ENCODE data around the gene CFAP299.

Gene CFAP299

DNA sequence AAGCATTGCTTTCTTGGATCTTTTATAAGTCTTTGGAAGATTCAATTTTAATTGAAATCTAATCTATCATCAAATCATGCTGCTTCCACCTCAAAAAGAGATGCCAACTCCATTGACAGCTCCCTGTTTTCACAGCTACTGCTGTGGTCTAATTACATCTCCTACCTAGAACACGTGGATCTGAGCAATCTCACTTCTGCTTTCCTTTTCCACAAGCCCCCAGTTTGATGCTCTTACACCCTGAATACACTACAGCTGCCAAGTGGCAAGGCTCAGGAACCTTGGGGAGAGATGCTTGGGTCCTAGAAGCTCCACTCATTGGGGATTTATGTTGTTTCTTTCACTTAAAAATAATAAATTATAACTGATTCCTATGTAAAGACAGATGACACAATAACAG is 172.0 kb downstream of the CFAP299 start:
- DNase-seq (ENCODE audit: low read depth, low spot score): no peak

DNA sequence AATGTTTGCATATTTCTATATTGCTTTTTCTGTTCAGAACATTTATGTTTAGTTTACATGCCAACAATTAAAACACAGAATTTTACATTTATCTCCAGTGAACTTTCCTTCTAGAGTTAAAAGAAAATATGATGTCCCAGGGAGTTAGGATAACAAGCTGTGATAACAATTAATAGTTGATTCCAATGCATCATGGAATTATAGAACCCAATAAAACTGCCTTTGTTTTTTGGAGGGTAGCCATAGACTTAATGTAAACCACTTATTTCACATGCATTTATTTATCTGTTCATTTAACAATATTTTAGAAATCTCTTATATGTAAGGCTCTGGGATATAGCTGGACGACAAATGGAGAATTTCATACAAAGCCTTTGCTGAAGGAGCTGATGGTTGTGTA is 180.0 kb downstream of the CFAP299 start:
- DNase-seq (ENCODE audit: low read depth, low spot score): no peak

DNA sequence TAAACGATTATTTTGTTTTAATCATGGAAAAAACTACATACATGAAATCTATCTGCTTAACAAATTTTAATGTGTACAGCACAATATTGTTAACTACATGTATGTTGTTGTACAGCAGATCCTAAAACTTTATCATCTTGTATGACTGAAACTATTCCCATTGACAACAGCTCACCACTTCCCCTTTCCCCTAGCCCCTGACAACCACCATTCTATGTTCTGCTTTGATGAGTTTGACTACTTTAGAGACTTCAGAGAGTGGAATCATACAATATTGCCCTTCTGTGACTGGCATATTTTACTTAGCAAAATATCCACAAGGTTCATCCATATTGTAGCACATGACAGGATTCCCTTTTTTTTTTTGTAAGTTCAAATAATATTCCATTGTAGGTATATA is 185.9 kb downstream of the CFAP299 start:
- no peak for DNase-seq (ENCODE audit: low read depth, low spot score)

DNA sequence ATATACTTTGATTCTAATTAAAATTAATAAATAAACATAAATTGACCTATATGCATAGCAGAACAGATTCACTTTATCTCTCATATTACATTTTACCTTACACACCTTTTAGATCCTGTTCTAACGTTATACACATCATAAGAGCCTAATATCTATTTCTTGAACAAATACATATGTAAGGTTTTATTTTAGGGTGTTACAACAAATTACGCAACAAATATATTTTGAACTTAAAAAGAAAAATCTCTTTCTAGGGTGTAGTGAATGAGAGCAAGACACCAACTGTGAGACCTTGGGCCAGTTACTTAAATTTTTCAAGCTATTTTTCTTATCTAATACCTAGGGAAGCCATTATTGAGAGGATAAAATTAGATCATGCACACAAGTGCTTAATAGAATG is 191.2 kb downstream of the CFAP299 start:
- DNase-seq (ENCODE audit: low read depth, low spot score): no peak

DNA sequence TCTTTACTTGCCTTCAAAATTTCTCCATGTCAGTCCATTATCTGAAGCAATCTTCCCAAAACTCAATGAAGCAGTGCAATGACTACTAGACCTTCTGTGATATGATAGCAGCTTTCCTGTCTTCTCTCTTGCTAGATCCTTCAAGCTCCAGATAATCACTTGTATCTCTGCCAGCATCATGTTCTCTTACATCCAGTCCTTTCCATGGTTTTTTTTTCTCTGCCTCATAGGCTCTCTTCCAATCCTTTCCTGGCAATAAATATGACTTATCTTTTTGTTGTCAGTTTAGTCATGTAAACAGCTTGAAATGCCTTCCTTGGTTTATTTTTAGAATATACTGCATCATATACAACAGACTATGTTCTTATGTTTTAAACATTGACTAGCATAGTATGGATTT is 193.5 kb downstream of the CFAP299 start:
- DNase-seq (ENCODE audit: low read depth, low spot score): no peak

DNA sequence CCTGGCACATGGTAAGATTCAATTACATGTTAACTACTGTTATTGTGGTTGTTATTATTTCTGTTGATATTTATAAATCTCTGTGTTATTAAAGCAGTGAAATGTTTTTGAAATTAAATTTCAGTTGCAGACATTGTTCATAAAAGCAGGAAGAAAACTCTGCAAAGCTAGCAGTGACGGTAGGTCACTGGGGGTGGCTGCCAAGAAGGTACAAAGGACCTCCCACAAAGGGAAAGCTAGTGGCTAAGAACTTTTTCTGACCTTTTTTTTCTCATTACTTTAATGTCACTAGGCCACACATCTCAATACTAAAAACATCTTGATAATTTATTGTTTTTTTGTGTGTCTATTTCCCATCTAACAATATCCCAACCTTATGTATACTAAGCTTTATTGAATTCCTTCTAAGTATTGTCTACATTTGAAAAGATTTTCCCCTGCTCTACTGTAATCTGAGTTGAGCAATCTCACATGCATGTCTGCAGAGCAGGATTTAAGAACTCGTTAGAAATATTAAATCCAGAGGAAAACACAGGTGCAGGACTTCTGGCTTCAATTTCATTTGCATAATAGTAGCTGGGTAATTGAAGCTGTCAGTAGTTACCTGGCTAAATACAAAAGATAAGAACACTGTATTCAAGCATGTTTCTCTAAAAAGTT is 197.3 kb downstream of the CFAP299 start:
- DNase-seq (ENCODE audit: low read depth, low spot score): no peak

DNA sequence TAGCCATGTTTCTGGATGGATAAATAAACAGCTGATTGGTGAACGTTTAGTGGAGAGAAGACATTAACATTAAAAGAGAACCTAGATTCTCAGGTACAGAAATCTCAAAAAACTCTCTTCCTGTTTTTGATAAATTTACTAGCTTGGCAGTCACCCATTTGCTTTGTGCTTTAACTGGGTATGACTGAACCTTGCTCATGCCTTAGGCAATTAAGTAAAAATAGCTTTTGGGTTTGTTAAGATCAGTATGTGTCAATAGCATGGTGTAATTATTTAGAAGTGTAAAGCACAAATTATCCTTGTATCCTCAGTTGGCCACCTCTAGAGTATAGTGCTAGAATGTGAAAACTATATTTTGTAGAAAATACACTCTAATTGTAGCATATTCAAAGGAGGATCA is 200.0 kb downstream of the CFAP299 start:
- DNase-seq (ENCODE audit: low read depth, low spot score): no peak

DNA sequence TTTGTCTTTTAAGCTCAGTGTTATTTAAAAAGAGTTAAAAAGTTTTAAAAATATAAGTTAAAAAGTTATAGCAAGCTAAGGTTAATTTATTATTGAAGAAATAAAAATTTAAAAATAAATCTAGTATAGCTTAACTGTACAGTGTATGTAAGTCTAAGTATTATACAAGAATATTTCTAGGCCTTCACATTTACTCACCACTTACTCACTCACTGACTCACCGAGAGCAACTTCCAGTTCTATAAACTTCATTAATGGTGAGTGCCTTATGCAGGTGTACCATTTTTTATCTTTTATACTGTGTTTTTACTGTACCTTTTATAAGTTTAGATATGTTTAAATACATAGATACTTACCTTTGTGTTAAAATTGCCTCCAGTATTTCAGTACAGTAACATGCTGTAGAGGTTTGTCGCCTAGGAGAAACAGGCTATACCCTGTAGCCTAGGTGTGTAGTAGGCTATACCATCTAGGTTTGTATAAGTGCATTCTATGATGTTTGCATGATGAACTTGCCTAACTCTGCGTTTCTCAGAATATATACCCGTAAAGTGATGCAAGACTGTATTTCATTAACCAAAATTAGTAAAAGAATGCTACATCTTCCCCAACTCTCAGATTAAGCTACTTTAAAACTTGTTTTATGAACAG is 202.9 kb downstream of the CFAP299 start:
- no peak for DNase-seq (ENCODE audit: low read depth, low spot score)

DNA sequence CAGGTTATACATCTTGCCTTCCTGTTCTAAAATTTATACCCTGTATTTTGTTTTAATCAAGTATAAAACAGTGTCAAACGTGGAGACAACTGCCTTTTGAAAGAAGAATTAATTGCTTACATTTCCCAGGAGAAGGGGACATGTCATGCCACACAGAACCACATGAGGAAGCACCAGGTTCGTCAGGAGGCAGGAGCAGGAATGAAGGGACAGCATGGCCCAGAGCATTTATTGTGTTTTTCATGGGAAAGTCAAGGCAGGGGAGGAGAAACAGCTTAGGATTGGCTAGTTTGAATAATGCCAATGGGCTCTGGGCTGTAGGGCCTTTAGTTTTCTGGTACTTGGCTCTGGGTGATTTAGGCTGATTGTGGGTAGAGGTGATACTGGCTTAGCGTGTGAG is 203.7 kb downstream of the CFAP299 start:
- no peak for DNase-seq (ENCODE audit: low read depth, low spot score)

DNA sequence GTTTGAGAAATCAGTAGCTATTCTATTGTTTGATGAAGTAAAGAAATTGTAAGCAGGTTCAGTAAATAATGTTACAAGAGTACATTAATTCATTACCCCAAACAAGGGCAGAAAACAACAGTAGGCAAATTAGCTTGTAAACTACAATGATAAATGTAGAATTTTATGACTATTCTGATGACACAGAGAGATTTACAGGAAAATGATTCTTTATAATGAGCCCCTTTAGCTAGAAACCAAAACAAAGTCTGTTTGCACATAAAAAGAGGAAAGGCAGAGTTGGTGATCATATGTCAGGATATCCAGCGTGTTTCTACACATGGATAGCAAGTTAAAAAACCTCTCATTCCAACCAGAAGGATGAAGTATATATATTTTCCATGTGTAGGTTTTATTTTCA is 204.8 kb downstream of the CFAP299 start:
- no peak for DNase-seq (ENCODE audit: low read depth, low spot score)

DNA sequence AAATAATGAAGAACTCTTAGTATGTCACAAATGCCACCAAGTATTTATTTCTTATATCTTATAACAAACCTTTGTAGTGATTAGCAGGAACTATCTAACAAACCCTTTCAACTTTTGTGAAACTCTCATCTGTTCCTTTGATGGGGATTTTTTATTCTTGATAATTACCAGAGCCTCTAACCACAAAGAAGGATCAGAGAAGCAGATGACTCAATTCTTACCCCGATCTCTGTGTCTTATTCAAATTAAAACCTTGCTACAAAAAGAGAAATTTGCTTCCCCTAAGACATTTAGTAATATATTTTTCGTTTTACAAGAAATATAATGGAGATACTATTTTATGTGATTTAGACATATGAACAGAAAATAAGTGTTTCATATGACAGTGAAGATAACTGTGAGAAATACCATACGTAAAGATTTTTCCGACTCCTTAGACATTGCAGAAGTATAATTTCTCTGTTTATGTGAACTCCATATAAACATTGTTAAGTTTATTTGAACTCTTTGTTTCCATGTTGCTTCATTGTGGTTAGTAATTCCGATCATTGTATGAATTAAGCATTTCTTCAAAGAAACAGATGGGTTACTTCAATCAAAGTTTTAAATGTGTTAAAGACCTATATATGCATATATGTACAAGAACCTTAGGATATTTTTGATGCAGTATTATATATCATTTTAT is 205.4 kb downstream of the CFAP299 start:
- no peak for DNase-seq (ENCODE audit: low read depth, low spot score)

DNA sequence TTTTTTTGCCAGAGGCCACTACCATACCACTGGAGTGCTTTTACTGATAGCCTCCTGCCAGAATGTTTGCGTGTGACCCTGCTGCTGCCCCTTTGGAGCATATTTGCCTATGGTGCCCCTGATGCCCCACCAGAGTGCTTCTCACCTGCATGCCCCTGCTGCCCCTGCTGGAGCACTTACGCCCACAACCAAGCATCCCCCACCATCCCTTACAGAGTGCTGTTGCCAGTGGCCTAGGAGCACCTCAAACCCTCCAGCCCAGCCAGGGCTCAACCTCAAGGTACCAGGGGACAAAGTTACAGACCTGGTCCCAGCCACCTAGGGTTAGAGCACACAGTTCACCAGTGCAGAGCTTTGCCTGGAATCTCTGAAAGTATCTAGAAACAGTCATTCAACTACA is 207.2 kb downstream of the CFAP299 start:
- DNase-seq (ENCODE audit: low read depth, low spot score): no peak

DNA sequence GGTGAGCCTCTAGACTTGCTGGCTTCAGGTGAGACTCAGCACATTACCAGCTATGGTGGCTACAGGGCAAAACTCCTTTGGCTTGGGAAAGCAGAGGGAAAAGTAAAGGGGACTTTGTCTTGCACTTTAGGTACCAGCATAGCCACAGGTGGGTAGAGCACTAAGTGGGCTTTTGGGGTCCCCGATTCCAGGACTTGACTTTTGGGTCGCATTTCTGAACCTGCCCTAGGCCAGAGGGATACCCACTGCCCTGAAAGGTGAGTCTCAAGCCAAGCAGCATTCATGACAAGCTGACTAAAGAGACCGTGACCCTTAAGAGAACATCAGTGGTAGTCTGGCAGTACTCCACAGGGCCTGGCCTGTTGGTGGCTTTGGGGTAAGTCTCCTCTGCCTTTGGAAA is 224.8 kb downstream of the CFAP299 start:
- no peak for DNase-seq (ENCODE audit: low read depth, low spot score)

DNA sequence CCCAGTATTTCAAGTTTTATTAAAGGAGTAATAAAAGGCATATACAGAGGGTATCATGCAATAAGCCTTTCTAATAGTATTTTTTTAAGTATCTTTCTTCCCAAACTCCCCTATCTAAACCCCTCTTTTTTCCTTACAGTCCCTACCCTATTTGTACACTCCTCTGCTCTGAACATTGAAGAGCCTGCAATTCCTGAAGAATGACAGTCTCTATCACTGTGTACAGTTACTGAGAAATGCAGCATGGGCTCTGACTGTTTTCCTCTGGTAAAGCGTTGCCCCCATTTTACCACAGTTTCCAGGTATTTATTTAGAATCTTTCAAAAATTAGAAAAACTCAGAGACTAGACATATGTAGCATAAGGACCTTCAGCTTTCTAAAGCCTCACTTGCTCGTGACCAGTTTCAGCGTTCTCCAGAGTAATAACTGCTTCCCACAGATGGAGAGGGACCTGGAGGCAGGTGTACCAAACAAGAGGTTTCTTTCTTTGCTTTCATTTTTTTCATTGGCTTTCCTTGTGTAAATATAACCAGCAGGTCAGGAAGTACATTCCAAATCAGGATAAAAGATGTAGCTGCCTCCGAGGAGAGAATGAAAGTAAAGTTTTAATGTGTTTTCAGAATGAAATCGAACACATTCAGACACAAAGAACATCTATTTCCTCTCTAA is 230.8 kb downstream of the CFAP299 start:
- no peak for DNase-seq (ENCODE audit: low read depth, low spot score)

DNA sequence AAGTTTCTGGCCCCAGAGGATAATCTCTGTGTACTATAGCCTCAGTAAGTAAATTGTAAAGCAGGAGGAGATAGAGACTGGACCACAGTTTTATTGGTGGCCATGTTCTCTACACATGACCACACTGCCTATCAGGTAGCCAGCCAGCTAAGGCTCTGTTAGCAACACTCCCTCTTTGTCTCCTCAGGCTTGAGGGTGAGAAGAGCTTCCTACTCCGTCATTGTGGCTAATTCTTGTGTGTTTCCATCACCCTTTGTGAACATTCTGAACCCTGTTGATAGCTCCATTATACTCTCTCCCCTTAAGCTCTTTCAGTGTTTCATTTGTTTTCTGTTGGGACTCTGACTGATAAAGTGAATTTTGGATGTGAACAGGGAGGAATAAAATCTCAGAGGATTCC is 233.4 kb downstream of the CFAP299 start:
- DNase-seq (ENCODE audit: low read depth, low spot score): no peak

DNA sequence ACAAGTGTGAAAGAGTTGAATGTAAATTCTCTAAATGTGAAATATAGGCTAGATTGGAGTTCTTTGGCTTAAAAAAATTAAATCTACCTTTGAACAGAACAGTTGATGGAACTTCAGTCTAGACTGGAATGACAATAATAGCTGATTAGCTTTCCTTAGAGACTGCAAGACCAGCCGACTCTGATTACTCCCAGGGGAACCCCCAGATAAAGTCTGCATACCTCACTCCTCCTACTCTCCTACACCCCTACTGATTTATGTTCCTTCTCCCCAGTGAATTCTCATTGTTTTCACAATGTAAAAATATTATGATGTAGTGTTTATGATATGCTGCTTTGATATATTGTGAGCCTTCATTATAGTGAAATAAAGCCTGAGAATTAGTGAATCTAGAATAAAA is 241.3 kb downstream of the CFAP299 start:
- no peak for DNase-seq (ENCODE audit: low read depth, low spot score)

DNA sequence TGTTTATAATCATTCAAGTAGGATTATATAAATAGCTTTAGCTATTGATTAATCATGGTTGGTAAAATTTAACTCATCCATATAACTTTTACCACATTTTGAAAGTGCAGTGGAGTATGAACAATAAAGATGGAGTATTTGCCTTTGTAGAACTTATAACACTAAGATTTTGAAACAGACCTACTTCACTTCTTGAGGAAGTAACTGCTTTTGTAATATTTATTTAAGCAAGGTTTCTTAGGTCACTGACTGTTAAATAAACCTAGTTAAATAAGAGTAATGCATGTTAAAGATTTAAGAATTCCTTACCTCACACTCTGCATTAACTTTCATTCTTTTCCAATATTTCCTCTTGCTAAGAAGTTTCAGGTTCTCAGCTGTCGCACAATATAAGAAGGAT is 242.5 kb downstream of the CFAP299 start:
- DNase-seq (ENCODE audit: low read depth, low spot score): no peak

DNA sequence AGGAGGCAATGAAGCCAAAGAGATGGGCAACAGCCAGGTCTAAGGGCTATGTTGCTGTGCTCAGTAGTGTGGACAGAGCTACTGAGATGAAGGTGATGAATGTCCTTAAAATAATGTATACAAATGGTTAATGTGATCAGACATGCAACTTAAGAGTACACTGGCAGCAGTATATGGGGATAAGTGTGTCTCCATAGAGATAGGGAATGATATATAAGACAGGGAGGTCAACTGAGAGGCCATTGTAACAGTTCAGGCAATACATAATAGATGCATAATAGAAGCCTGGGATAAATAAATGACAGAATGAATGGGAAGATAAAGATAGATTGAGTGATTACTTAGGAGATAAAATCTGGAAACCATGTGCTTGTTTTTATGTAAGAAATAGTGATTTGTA is 250.0 kb downstream of the CFAP299 start:
- no peak for DNase-seq (ENCODE audit: low read depth, low spot score)

DNA sequence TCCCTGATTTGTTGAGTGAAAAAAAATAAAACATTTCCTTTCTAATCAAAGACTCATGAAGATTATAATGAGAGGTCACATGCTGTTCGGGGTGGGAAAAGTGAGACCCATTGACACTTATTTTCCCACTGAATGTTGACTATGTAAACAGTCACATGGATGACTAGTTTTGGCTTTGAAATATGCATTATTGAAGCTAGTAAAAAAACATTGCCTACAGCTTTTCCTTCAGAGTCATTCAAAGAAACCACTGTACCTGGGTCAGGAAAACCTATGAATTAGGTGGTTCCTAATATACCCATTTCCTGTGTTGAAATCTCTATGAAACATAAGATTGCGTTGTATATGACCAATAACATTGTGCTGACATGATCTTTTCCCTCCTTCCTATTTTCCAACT is 251.2 kb downstream of the CFAP299 start:
- DNase-seq (ENCODE audit: low read depth, low spot score): no peak

DNA sequence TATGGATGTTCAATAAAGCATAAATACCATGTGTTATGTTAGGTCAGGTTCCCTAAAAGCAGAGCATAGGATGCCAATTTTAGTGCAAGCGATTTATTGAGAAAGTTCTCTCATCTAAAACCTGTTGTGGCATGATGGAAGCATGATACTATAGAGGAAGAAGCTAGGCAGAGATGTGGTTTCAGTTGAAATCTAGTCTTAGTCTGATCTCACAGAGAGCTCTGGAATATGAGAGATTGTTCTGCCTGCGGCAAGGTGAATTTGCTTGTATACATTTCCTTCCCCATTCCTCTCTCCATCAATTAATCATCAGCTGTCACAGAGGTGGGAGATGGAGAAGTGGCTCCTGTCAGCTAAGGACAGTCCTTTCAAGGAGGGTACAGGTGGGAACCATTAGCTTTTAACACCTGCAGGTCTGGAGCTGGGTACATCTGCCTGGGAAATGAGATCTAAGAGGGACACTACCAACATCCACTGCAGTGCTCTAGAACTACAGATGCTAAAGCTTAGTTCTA is 252.4 kb downstream of the CFAP299 start:
- DNase-seq (ENCODE audit: low read depth, low spot score): no peak

DNA sequence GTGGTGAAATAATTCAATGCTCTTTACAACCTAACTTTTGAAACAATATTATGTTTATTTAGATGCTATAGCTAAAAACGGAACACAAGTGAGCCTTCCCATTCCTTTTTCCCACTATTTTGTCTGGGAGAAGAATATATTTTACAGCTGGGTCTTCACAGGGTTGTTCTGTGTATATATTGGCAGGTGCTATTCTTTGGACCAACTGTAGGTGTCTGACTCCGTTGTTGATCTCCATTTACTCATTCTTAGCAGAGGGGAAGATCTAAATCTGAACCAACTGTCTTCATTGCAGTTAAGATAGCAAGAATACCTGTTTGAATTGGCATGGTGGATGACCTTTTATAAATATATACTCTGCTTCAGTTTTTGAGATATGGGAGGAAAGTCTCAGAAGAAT is 257.4 kb downstream of the CFAP299 start:
- no peak for DNase-seq (ENCODE audit: low read depth, low spot score)

DNA sequence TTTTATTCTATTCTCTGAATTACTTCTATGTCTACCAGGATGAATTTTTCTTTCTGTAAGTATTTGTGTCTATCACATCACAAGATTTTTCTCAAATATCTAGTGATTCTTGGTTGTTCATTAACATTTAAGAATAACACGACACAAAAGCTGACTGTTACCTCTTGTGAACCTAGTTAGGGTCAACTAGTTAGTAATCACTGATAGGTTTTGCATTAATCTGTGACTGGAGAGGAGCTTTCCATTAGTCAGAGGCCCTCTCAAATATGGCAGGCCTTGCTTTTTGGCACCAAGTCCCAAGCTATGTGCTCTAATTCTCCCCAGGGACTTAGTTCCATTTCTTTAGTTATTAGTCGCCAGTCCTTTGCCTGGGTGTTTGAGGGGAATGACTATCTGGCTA is 259.2 kb downstream of the CFAP299 start:
- DNase-seq (ENCODE audit: low read depth, low spot score): no peak
